Activated CD4-positive, alpha-beta T cell treated with anti-CD3 and anti-CD28 coated beads for 4 hours (primary cell): Measurements from ENCODE around the gene AAK1.
"Not testable (repeated sequence)": the region's sequence is repeated elsewhere in the genome, so short reads cannot be mapped to it uniquely, and the experiment has no call there.

ENCODE experiments used
- DNase-seq, 2 donors: peaks; one replicate each; pipeline ENCODE4 v3.0.0-alpha.2; 2020

Gene AAK1

GRCh38 chr2:69624131-69624530, 19.4 kb downstream of the AAK1 start:
- no peak for DNase-seq

- DNase-seq: no peak
Observed at GRCh38 chr2:69623236-69623635, 20.3 kb downstream of the AAK1 start.

- not testable (repeated sequence) for DNase-seq
Observed at GRCh38 chr2:69622805-69623204, 20.7 kb downstream of the AAK1 start.

- DNase-seq: not testable (repeated sequence)
Observed at GRCh38 chr2:69622017-69622540, 21.5 kb downstream of the AAK1 start.

- no peak for DNase-seq
Observed at GRCh38 chr2:69621440-69621839, 22.1 kb downstream of the AAK1 start.

GRCh38 chr2:69620870-69621269, 22.7 kb downstream of the AAK1 start:
- no peak for DNase-seq

GRCh38 chr2:69619725-69620124, 23.8 kb downstream of the AAK1 start:
- DNase-seq: no peak

GRCh38 chr2:69618362-69618761, 25.2 kb downstream of the AAK1 start:
- no peak for DNase-seq

- DNase-seq: no peak
Observed at GRCh38 chr2:69617744-69618143, 25.8 kb downstream of the AAK1 start.

- peak; percentile 45 to 51 for DNase-seq
Observed at GRCh38 chr2:69616755-69617154, 26.8 kb downstream of the AAK1 start.

GRCh38 chr2:69615969-69616368, 27.6 kb downstream of the AAK1 start:
- DNase-seq: no peak

GRCh38 chr2:69615078-69615625, 28.4 kb downstream of the AAK1 start:
- DNase-seq: no peak

GRCh38 chr2:69612707-69613106, 30.8 kb downstream of the AAK1 start:
- no peak for DNase-seq

GRCh38 chr2:69612200-69612599, 31.3 kb downstream of the AAK1 start:
- DNase-seq: no peak

GRCh38 chr2:69608109-69608508, 35.4 kb downstream of the AAK1 start:
- no peak for DNase-seq

GRCh38 chr2:69606771-69607170, 36.8 kb downstream of the AAK1 start:
- DNase-seq: not testable (repeated sequence)

GRCh38 chr2:69605284-69605683, 38.3 kb downstream of the AAK1 start:
- no peak for DNase-seq

GRCh38 chr2:69604836-69605235, 38.7 kb downstream of the AAK1 start:
- DNase-seq: no peak

GRCh38 chr2:69604026-69604678, 39.4 kb downstream of the AAK1 start:
- DNase-seq: no peak

GRCh38 chr2:69603146-69603743, 40.3 kb downstream of the AAK1 start:
- DNase-seq: peak in 1 of 2 donors; percentile 16

GRCh38 chr2:69601179-69601612, 42.3 kb downstream of the AAK1 start:
- DNase-seq: no peak

- no peak for DNase-seq
Observed at GRCh38 chr2:69600425-69600824, 43.1 kb downstream of the AAK1 start.

- DNase-seq: no peak
Observed at GRCh38 chr2:69597843-69598610, 45.5 kb downstream of the AAK1 start.
